K562 (cell line): ENCODE data around the gene AGAP3. TPM values are rescaled to one million over a fixed set of nuclear protein-coding genes. Genes with fewer than 3 reads are reported as not detected.

ENCODE experiments used
- CC2D1A ChIP-seq: fragments of 450-650 bp; IDR thresholded peaks from 2 replicates; pipeline ENCODE4 v1.6.1; 2017; ENCODE audit warnings: mild to moderate bottlenecking
- CREB1 ChIP-seq, 2 experiments: sonication (generic) in 1 of 2; formaldehyde crosslinking in 1 of 2; IDR thresholded peaks; 2 replicates each; pipeline versions ENCODE4 v1.6.1 to v1.8.0; 2012 to 2022; ENCODE audit warnings: inconsistent platforms in 1 of 2, mild to moderate bottlenecking in 1 of 2, missing genetic modification reagents in 1 of 2, moderate library complexity in 1 of 2
- CREM ChIP-seq: IDR thresholded peaks from 2 replicates; pipeline ENCODE4 v1.6.1; 2014; ENCODE audit warnings: antibody characterized with exemption, low read depth
- ETV5 ChIP-seq: sonication (generic); formaldehyde crosslinking; IDR thresholded peaks from 2 replicates; pipeline ENCODE4 v1.4.0; 2020; ENCODE audit warnings: low read depth, mild to moderate bottlenecking, missing genetic modification reagents
- FOXJ3 ChIP-seq: sonication (generic); formaldehyde crosslinking; IDR thresholded peaks from 2 replicates; pipeline ENCODE4 v1.4.0; 2020; ENCODE audit warnings: mild to moderate bottlenecking, missing genetic modification reagents
- GATAD2B ChIP-seq: fragments of 450-650 bp; IDR thresholded peaks from 2 replicates; pipeline ENCODE4 v1.6.1; 2017; ENCODE audit warnings: mild to moderate bottlenecking, borderline replicate concordance
- HMG20A ChIP-seq: fragments of 450-650 bp; formaldehyde crosslinking; conservative IDR thresholded peaks from 2 replicates; pipeline ENCODE4 v1.4.0; 2020; ENCODE audit warnings: mild to moderate bottlenecking, mixed read lengths
- JUN ChIP-seq, 2 experiments: sonication (generic) in 1 of 2; formaldehyde crosslinking in 1 of 2; IDR thresholded peaks; 2 replicates each; pipeline versions ENCODE4 v1.6.1 to v1.8.0; 2012 to 2022; ENCODE audit warnings: borderline replicate concordance in 2 of 2, mild to moderate bottlenecking in 2 of 2, improper control_type of control experiment in 1 of 2, low read depth in 1 of 2, low read length in 1 of 2, missing genetic modification reagents in 1 of 2
- JUNB ChIP-seq: fragments of 450-650 bp; formaldehyde crosslinking; conservative IDR thresholded peaks from 2 replicates; pipeline ENCODE4 v1.4.0; 2020; ENCODE audit warnings: mild to moderate bottlenecking
- KDM1A ChIP-seq, 2 experiments: fragments of 450-650 bp; IDR thresholded peaks; 2 replicates each; pipeline ENCODE4 v1.6.1; 2016; ENCODE audit warnings: mild to moderate bottlenecking in 2 of 2
- MAFK ChIP-seq: IDR thresholded peaks from 2 replicates; pipeline ENCODE4 v1.6.1; 2011; ENCODE audit warnings: low read length, improper control_type of control experiment
- MEIS2 ChIP-seq: fragments of 450-650 bp; IDR thresholded peaks from 2 replicates; pipeline ENCODE4 v1.6.1; 2014; ENCODE audit warnings: mild to moderate bottlenecking; ENCODE audit not compliant: partially characterized antibody
- MIER1 ChIP-seq: fragments of 450-650 bp; IDR thresholded peaks from 2 replicates; pipeline ENCODE4 v1.6.1; 2016; ENCODE audit warnings: antibody characterized with exemption, mild to moderate bottlenecking, low read depth
- NBN ChIP-seq: fragments of 450-650 bp; IDR thresholded peaks from 2 replicates; pipeline ENCODE4 v1.6.1; 2016; ENCODE audit warnings: low read depth, mild to moderate bottlenecking
- NR0B1 ChIP-seq: fragments of 450-650 bp; IDR thresholded peaks from one replicate; pipeline ENCODE4 v1.6.1; 2018; ENCODE audit warnings: mild to moderate bottlenecking, moderate library complexity; ENCODE audit not compliant: partially characterized antibody
- NR2C2 ChIP-seq, 2 experiments: fragments of 200-800 bp in 1 of 2; sonication (Bioruptor generic) in 1 of 2; sonication (generic) in 1 of 2; formaldehyde crosslinking in 1 of 2; IDR thresholded peaks; 2 replicates each; pipeline versions ENCODE4 v1.6.1 to v1.8.0; 2016 to 2022; ENCODE audit warnings: mild to moderate bottlenecking in 1 of 2, missing compliant biosample characterization in 1 of 2, missing genetic modification characterization in 1 of 2, missing genetic modification reagents in 1 of 2
- POLR3A ChIP-seq: IDR thresholded peaks from 2 replicates; pipeline ENCODE4 v1.6.1; 2011; ENCODE audit warnings: borderline replicate concordance, mild to moderate bottlenecking, moderate library complexity; ENCODE audit not compliant: insufficient read length, insufficient read depth; ENCODE audit errors: extremely low read depth
- PURB ChIP-seq: sonication (generic); formaldehyde crosslinking; IDR thresholded peaks from 2 replicates; pipeline ENCODE4 v1.9.0; 2021; ENCODE audit warnings: low read depth, mild to moderate bottlenecking, missing genetic modification reagents
- RUNX1 ChIP-seq: sonication (generic); IDR thresholded peaks from 2 replicates; pipeline ENCODE4 v1.6.1; 2016; ENCODE audit warnings: antibody characterized with exemption, low read depth
- SIX5 ChIP-seq, 2 experiments: IDR thresholded peaks; 2 replicates each; pipeline ENCODE4 v1.6.1; 2011; ENCODE audit warnings: low read length in 2 of 2, borderline replicate concordance in 1 of 2, low read depth in 1 of 2, mild to moderate bottlenecking in 1 of 2, moderate library complexity in 1 of 2; ENCODE audit not compliant: insufficient read depth in 1 of 2
- SRSF7 ChIP-seq: fragments of 200-400 bp; formaldehyde crosslinking; optimal IDR thresholded peaks from 2 replicates; pipeline ENCODE3; 2017; ENCODE audit warnings: mild to moderate bottlenecking, low read depth, low read length
- ZFP91 ChIP-seq: sonication (generic); formaldehyde crosslinking; IDR thresholded peaks from 2 replicates; pipeline ENCODE4 v1.8.0; 2022; ENCODE audit warnings: mild to moderate bottlenecking, missing genetic modification reagents
- ZFPM2 ChIP-seq: fragments of 250-450 bp; sonication (Bioruptor Pico); IDR thresholded peaks from 2 replicates; pipeline ENCODE4 v1.5.1; 2022; ENCODE audit warnings: mild to moderate bottlenecking
- ZNF124 ChIP-seq: sonication (generic); formaldehyde crosslinking; IDR thresholded peaks from 2 replicates; pipeline ENCODE4 v1.8.1; 2022; ENCODE audit warnings: missing genetic modification reagents
- ZNF316 ChIP-seq: fragments of 450-650 bp; IDR thresholded peaks from 2 replicates; pipeline ENCODE4 v1.6.1; 2016
- ZSCAN29 ChIP-seq: fragments of 450-650 bp; IDR thresholded peaks from 2 replicates; pipeline ENCODE4 v1.6.1; 2017
- polyA plus RNA-seq, 8 experiments: library from polyadenylated mRNA; depleted of rRNA in 4 of 8; stranded (reverse) in 5 of 8; unstranded in 3 of 8; fragments of >200 nt; fragmentation: Nextera tagmentation in 2 of 8; fragmentation: Illumina TruSeq in 1 of 8; extraction: Ambion mirVana in 2 of 8; extraction: Trizol in 1 of 8; gene quantifications; 2 replicates each; pipeline versions ENCODE4 v1.2.1 to v1.2.3, GENCODE V29; 2011 to 2014; ENCODE audit warnings: inconsistent platforms in 1 of 8, missing spikeins in 1 of 8
- total RNA-seq, 7 experiments: library from RNA; depleted of rRNA in 6 of 7; stranded (reverse); fragments of >200 nt in 6 of 7; fragmentation: Illumina TruSeq in 2 of 7; extraction: Trizol in 2 of 7; gene quantifications; 2 replicates each; pipeline versions ENCODE4 v1.2.1 to v1.2.3, GENCODE V29; 2011 to 2021; ENCODE audit warnings: low replicate concordance in 1 of 7

Gene AGAP3
- total and polyA plus RNA-seq, 9 of the 15 experiments (the other 6 are each of a cell fraction or from before 2014, with no cell fraction given): 3.4 to 208 (median 62.2) TPM

GRCh38 chr7:151085691-151086620 lies at the start of gene AGAP3 (continued):
- TF ChIP-seq POLR3A (no peak), NBN (peak; percentile 76; the same call in 1 of the 2 replicates), PURB (no peak), MIER1 (no peak), GATAD2B (no peak), MAFK (no peak), ZSCAN29 (no peak), ETV5 (CRISPR knock-in tag) (no peak), HMG20A (no peak), ZFP91 (CRISPR knock-in tag) (no peak), JUNB (CRISPR knock-in tag) (no peak), NR0B1 (no peak), SIX5 (IDR thresholded peaks at IDR 0.05; ENCODE audit: borderline replicate concordance in 1 of 2, insufficient read depth in 1 of 2, low read depth in 1 of 2, low read length in 2 of 2) (no peak), MEIS2 (no peak), FOXJ3 (CRISPR knock-in tag) (no peak), CREB1 (IDR thresholded peaks at IDR 0.05) (peak; percentile 56), CREB1 (CRISPR knock-in tag; IDR thresholded peaks at IDR 0.05) (peak; percentile 38; the same call in 1 of the 2 replicates), ZFPM2 (CRISPR knock-in tag) (no peak), RUNX1 (0 out of 2 replicates have a peak, but pooled peaks have one; percentile 35), CREM (peak; percentile 80), CC2D1A (no peak), NR2C2 (CRISPR knock-in tag; IDR thresholded peaks at IDR 0.05) (no peak), NR2C2 (tag; IDR thresholded peaks at IDR 0.05) (no peak), SRSF7 (no peak), ZNF124 (CRISPR knock-in tag) (no peak), KDM1A (IDR thresholded peaks at IDR 0.05) (no peak), JUN (IDR thresholded peaks at IDR 0.05; ENCODE audit: borderline replicate concordance, low read depth, low read length) (no peak), JUN (CRISPR knock-in tag; IDR thresholded peaks at IDR 0.05; ENCODE audit: borderline replicate concordance) (0 out of 2 replicates have a peak, but pooled peaks have one; percentile 55), ZNF316 (no peak)
